ENCODE measurements around the gene RSBN1L. TPM values are rescaled to one million over a fixed set of nuclear protein-coding genes. Genes with fewer than 3 reads are reported as not detected.
A peak's percentile ranks its signal among the peaks of the same experiment; 100 is the strongest.

Gene RSBN1L
- total and polyA plus RNA-seq, 3 experiments from 2014 or later = 9.6 to 24.5 (median 23.4) TPM

GRCh38 chr7:77747178-77747577, 50.9 kb downstream of the RSBN1L start:
- peak overlapping the region in 4 of 8 donors; percentile 21 to 86 (median 58) for H3K27ac Mint-ChIP-seq

DNA sequence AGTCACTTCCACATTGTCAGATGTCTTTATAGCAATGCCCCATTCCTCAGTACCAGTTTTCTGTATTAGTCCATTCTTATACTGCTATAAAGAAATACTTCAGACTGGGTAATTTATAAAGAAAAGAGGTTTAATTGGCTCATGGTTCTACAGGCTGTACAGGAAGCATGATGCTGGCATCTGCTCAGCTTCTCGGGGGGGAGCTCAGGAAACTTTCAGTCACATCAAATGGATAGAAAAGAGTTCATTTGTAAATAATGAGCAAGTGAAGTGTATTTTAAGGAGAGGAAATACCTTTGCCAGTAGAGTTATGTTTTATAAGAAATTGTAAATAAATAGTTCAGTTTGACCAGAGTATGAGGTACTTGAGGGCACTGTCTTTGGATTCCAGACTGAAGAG, 51.5 kb downstream of the RSBN1L start:
- peaks cover 0 to 50% (median 15%) of the 10 kb centered on the region in 3 donors for H3K36me3 Mint-ChIP-seq
- no peak for DNase-seq
- H3K27me3 Mint-ChIP-seq = no peaks in the 10 kb centered on the region
- H3K4me1 Mint-ChIP-seq = peaks cover 41 to 68% (median 59%) of the 10 kb centered on the region in 3 donors
- CTCF ChIA-PET = interaction anchor here (1.0 to 2.5 kb wide), 4 partner anchors 10 to 96 kb away, joined by 3 to 7 read pairs (median 4); no protein-coding TSS in a partner anchor
- no peak overlapping the region for H3K4me3 ChIP-seq (ENCODE audit: low read length)
- peaks cover 23% of the 10 kb centered on the region for H3K4me1 ChIP-seq (ENCODE audit: insufficient read depth, low read length)
- POLR2A ChIA-PET = no interaction called here
- H3K36me3 ChIP-seq (ENCODE audit: insufficient read depth, low read length) = peaks cover 3% of the 10 kb centered on the region
- H3K27ac ChIP-seq (ENCODE audit: low read depth, low read length) = no peak overlapping the region
- no peaks in the 10 kb centered on the region for H3K9me3 ChIP-seq (ENCODE audit: low read length)
- peak overlapping the region in 7 of 8 donors; percentile 13 to 77 (median 55) for H3K27ac Mint-ChIP-seq
- H3K9me3 Mint-ChIP-seq = no peaks in the 10 kb centered on the region
- no peaks in the 10 kb centered on the region for H3K27me3 ChIP-seq (ENCODE audit: insufficient read depth, low read length, poor library complexity, severe bottlenecking)
- no peak overlapping the region for H3K4me3 Mint-ChIP-seq

More at GRCh38 chr7:77747178-77747577, 50.9 kb downstream of the RSBN1L start:
- no peaks in the 10 kb centered on the region for H3K9me3 Mint-ChIP-seq
- no peaks in the 10 kb centered on the region for H3K27me3 Mint-ChIP-seq
- Histone ChIP-seq H3K9me3 (ENCODE audit: low read length) (no peaks in the 10 kb centered on the region), H3K4me1 (ENCODE audit: insufficient read depth, low read length) (peaks cover 20% of the 10 kb centered on the region), H3K27me3 (ENCODE audit: insufficient read depth, low read length, poor library complexity, severe bottlenecking) (no peaks in the 10 kb centered on the region), H3K36me3 (ENCODE audit: insufficient read depth, low read length) (peaks cover 3% of the 10 kb centered on the region), H3K27ac (ENCODE audit: low read depth, low read length) (no peak overlapping the region), H3K4me3 (ENCODE audit: low read length) (no peak overlapping the region)
- POLR2A ChIA-PET = no interaction called here
- DNase-seq = no peak
- peaks cover 36 to 64% (median 54%) of the 10 kb centered on the region in 3 donors for H3K4me1 Mint-ChIP-seq
- H3K36me3 Mint-ChIP-seq = peaks cover 0 to 50% (median 14%) of the 10 kb centered on the region in 3 donors
- no peak overlapping the region for H3K4me3 Mint-ChIP-seq
- CTCF ChIA-PET = interaction anchor here (1.1 to 2.5 kb wide), 3 partner anchors 12 to 96 kb away, joined by 4 to 7 read pairs (median 5); no protein-coding TSS in a partner anchor

DNA sequence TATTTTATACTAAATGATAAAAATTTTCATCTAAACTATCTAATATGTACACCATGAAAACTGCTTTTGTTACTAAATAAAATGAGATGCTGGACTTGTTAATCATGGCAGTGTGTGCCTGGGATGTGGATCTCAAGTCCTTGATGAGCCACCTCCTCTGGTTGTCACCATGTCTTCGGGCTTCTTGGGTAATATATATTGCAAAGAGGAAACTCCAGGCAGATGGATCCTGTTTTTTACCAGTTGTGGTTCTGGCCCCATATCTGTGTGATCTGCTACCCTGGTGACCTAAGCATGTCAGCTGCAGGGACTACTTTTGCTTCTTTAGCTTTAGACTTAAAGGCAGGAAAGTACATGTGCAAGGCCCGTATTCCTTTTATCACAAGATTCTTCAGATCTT, 55.8 kb downstream of the RSBN1L start:
- no peak overlapping the region for H3K4me3 Mint-ChIP-seq
- H3K4me1 Mint-ChIP-seq = peaks cover 43 to 70% (median 67%) of the 10 kb centered on the region in 3 donors
- CTCF ChIA-PET = interaction anchor here (1.3 kb wide), 1 partner anchor 100 kb away, joined by 3 read pairs; no protein-coding TSS in a partner anchor
- Histone ChIP-seq H3K27ac (ENCODE audit: low read depth, low read length) (no peak overlapping the region), H3K9me3 (ENCODE audit: low read length) (no peaks in the 10 kb centered on the region), H3K4me3 (ENCODE audit: low read length) (no peak overlapping the region), H3K4me1 (ENCODE audit: insufficient read depth, low read length) (peaks cover 25% of the 10 kb centered on the region), H3K36me3 (ENCODE audit: insufficient read depth, low read length) (peaks cover 3% of the 10 kb centered on the region), H3K27me3 (ENCODE audit: insufficient read depth, low read length, poor library complexity, severe bottlenecking) (no peaks in the 10 kb centered on the region)
- peaks cover 0 to 42% (median 15%) of the 10 kb centered on the region in 3 donors for H3K36me3 Mint-ChIP-seq
- no peaks in the 10 kb centered on the region for H3K27me3 Mint-ChIP-seq
- POLR2A ChIA-PET = no interaction called here
- no peak for DNase-seq
- H3K9me3 Mint-ChIP-seq = no peaks in the 10 kb centered on the region
- peak overlapping the region in 4 of 8 donors; percentile 29 to 87 (median 49) for H3K27ac Mint-ChIP-seq

GRCh38 chr7:77753173-77753572, 56.9 kb downstream of the RSBN1L start:
- no peak for DNase-seq
- ChIA-PET POLR2A (no interaction called here), CTCF (interaction anchor here (0.9 kb wide), 1 partner anchor 101 kb away, joined by 3 read pairs; no protein-coding TSS in a partner anchor)
- Histone ChIP-seq H3K27ac (ENCODE audit: low read depth, low read length) (no peak overlapping the region), H3K36me3 (ENCODE audit: insufficient read depth, low read length) (peaks cover 3% of the 10 kb centered on the region), H3K4me1 (ENCODE audit: insufficient read depth, low read length) (peaks cover 20% of the 10 kb centered on the region), H3K27me3 (ENCODE audit: insufficient read depth, low read length, poor library complexity, severe bottlenecking) (no peaks in the 10 kb centered on the region), H3K9me3 (ENCODE audit: low read length) (no peaks in the 10 kb centered on the region), H3K4me3 (ENCODE audit: low read length) (no peak overlapping the region)
- Mint-ChIP-seq H3K4me3 (no peak overlapping the region), H3K4me1 (peaks cover 43 to 66% (median 65%) of the 10 kb centered on the region in 3 donors), H3K36me3 (peaks cover 0 to 38% (median 15%) of the 10 kb centered on the region in 3 donors), H3K27me3 (no peaks in the 10 kb centered on the region), H3K9me3 (no peaks in the 10 kb centered on the region), H3K27ac (peak overlapping the region in 7 of 8 donors; percentile 28 to 68 (median 47))

- DNase-seq = no peak
- Histone ChIP-seq H3K27ac (ENCODE audit: low read depth, low read length) (no peak overlapping the region), H3K4me1 (ENCODE audit: insufficient read depth, low read length) (peaks cover 14% of the 10 kb centered on the region), H3K4me3 (ENCODE audit: low read length) (no peak overlapping the region), H3K27me3 (ENCODE audit: insufficient read depth, low read length, poor library complexity, severe bottlenecking) (no peaks in the 10 kb centered on the region), H3K36me3 (ENCODE audit: insufficient read depth, low read length) (no peaks in the 10 kb centered on the region), H3K9me3 (ENCODE audit: low read length) (no peaks in the 10 kb centered on the region)
- Mint-ChIP-seq H3K27ac (peak overlapping the region; percentile 6 to 95 (median 66)), H3K4me3 (no peak overlapping the region), H3K36me3 (peaks cover 0 to 16% (median 1%) of the 10 kb centered on the region in 3 donors), H3K9me3 (no peaks in the 10 kb centered on the region), H3K27me3 (no peaks in the 10 kb centered on the region), H3K4me1 (peaks cover 39 to 70% (median 64%) of the 10 kb centered on the region in 3 donors)
- CTCF ChIA-PET = interaction anchor here (0.7 to 3.4 kb wide), 4 partner anchors 10 to 106 kb away, joined by 3 to 27 read pairs (median 8); partner anchors contain the start of genes PHTF2 and TMEM60
- POLR2A ChIA-PET = no interaction called here
Measured at GRCh38 chr7:77757589-77757988, 61.3 kb downstream of the RSBN1L start.

GRCh38 chr7:77759294-77759889, 63.1 kb downstream of the RSBN1L start:
- Histone ChIP-seq H3K27me3 (ENCODE audit: insufficient read depth, low read length, poor library complexity, severe bottlenecking) (no peaks in the 10 kb centered on the region), H3K36me3 (ENCODE audit: insufficient read depth, low read length) (no peaks in the 10 kb centered on the region), H3K27ac (ENCODE audit: low read depth, low read length) (no peak overlapping the region), H3K9me3 (ENCODE audit: low read length) (no peaks in the 10 kb centered on the region), H3K4me1 (ENCODE audit: insufficient read depth, low read length) (peaks cover 7% of the 10 kb centered on the region), H3K4me3 (ENCODE audit: low read length) (no peak overlapping the region)
- H3K9me3 Mint-ChIP-seq = no peaks in the 10 kb centered on the region
- peak overlapping the region in 5 of 8 donors; percentile 4 to 82 (median 56) for H3K27ac Mint-ChIP-seq
- peaks cover 39 to 69% (median 64%) of the 10 kb centered on the region in 3 donors for H3K4me1 Mint-ChIP-seq
- peak overlapping the region in 1 of 7 donors; percentile 23 for H3K4me3 Mint-ChIP-seq
- POLR2A ChIA-PET = no interaction called here
- peaks cover 0 to 20% (median 1%) of the 10 kb centered on the region in 3 donors for H3K36me3 Mint-ChIP-seq
- H3K27me3 Mint-ChIP-seq = no peaks in the 10 kb centered on the region
- DNase-seq = peak; percentile 47 to 70 (median 55)
- CTCF ChIA-PET = interaction anchor here (0.7 to 2.4 kb wide), 13 partner anchors 8 to 242 kb away, joined by 3 to 32 read pairs (median 7); partner anchors contain the start of gene RSBN1L

DNA sequence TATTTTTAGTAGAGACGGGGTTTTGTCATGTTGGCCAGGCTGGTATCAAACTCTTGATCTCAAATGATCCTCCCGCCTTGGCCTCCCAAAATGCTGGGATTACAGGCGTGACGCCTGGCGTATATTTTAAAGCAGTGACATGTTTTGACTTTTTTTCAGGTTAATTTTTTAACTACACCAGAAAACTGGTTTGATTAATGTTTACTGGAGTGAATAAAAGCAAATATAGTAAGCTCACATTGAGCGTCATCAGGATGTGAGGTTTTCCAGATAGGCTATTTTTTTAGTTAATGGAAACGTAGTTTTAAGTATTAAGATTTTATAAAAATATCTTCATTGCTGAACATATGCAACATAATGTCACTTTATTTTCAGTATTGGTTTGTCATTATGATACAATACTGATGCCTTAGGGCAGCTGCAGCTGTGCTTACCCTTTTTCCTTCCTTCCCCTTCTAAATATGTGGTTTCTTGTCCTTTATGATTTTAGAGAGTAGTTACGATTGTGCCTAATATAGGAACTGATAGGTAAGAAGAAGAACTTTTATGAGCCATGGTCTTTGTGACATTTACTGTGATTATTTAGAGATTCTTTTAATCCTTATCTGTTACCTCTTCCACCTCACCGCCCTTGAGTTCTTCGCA, 64.7 kb downstream of the RSBN1L start:
- Histone ChIP-seq H3K4me1 (ENCODE audit: insufficient read depth, low read length) (peaks cover 7% of the 10 kb centered on the region), H3K36me3 (ENCODE audit: insufficient read depth, low read length) (no peaks in the 10 kb centered on the region), H3K4me3 (ENCODE audit: low read length) (no peak overlapping the region), H3K27me3 (ENCODE audit: insufficient read depth, low read length, poor library complexity, severe bottlenecking) (no peaks in the 10 kb centered on the region), H3K27ac (ENCODE audit: low read depth, low read length) (no peak overlapping the region), H3K9me3 (ENCODE audit: low read length) (no peaks in the 10 kb centered on the region)
- H3K4me3 Mint-ChIP-seq = no peak overlapping the region
- H3K36me3 Mint-ChIP-seq = peaks cover 0 to 22% (median 1%) of the 10 kb centered on the region in 3 donors
- H3K4me1 Mint-ChIP-seq = peaks cover 41 to 74% (median 65%) of the 10 kb centered on the region in 3 donors
- POLR2A ChIA-PET = no interaction called here
- DNase-seq = no peak
- CTCF ChIA-PET = interaction anchor here (1.0 to 2.4 kb wide), 3 partner anchors 99 to 109 kb away, joined by 3 to 32 read pairs (median 19); no protein-coding TSS in a partner anchor
- H3K27ac Mint-ChIP-seq = no peak overlapping the region
- no peaks in the 10 kb centered on the region for H3K9me3 Mint-ChIP-seq
- no peaks in the 10 kb centered on the region for H3K27me3 Mint-ChIP-seq

Measured in CD8-positive, alpha-beta memory T cell (primary cell).